Uterus (tissue), 4 donors: ENCODE results near the gene HAO2. TPM values are rescaled to one million over a fixed set of nuclear protein-coding genes. Genes with fewer than 3 reads are reported as not detected.

Experiments used
- DNase-seq, 2 donors: peaks; one replicate each; pipeline ENCODE4 v3.0.0-alpha.2; 2019 to 2020
- H3K27ac ChIP-seq, 2 donors: fragments of 200-600 bp; sonication (generic); 1 replicate in 1 of 2; 2 replicates in 1 of 2; pipeline ENCODE4 v1.5.1; 2016 to 2018
- H3K27me3 ChIP-seq, 2 donors: fragments of 200-600 bp; sonication (generic); one replicate each; pipeline ENCODE4 v1.5.1; 2018 to 2019; ENCODE audit warnings: control low read depth in 1 of 2
- H3K36me3 ChIP-seq, 2 donors: fragments of 200-600 bp; sonication (generic); one replicate each; pipeline ENCODE4 v1.5.1; 2019; ENCODE audit warnings: control low read depth in 1 of 2
- H3K4me1 ChIP-seq, 2 donors: fragments of 200-600 bp; sonication (generic); one replicate each; pipeline ENCODE4 v1.5.1; 2018 to 2019; ENCODE audit warnings: control low read depth in 1 of 2
- H3K4me3 ChIP-seq, 2 donors: fragments of 200-600 bp; sonication (generic); 1 replicate in 1 of 2; 2 replicates in 1 of 2; pipeline ENCODE4 v1.5.1; 2018 to 2019; ENCODE audit warnings: mild to moderate bottlenecking in 1 of 2
- H3K9me3 ChIP-seq, 2 donors: fragments of 200-600 bp; sonication (generic); one replicate each; pipeline ENCODE4 v1.5.1; 2019; ENCODE audit warnings: control low read depth in 1 of 2
- CTCF ChIP-seq, 4 experiments: fragments of 200-600 bp in 2 of 4; fragments of 450-650 bp in 2 of 4; sonication (generic) in 2 of 4; IDR thresholded peaks; one replicate each; pipeline ENCODE4 v1.5.1; 2016 to 2019; ENCODE audit warnings: antibody characterized with exemption in 4 of 4, mild to moderate bottlenecking in 2 of 4, moderate library complexity in 1 of 4
- POLR2A ChIP-seq, 2 donors: fragments of 450-650 bp; IDR thresholded peaks; one replicate each; pipeline ENCODE4 v1.6.1; 2016; ENCODE audit warnings: antibody characterized with exemption in 2 of 2, mild to moderate bottlenecking in 1 of 2, moderate library complexity in 1 of 2
- intact Hi-C: fragments of 100-400 bp; cut with DNase I; formaldehyde crosslinking; loops from one replicate; pipeline ENCODE4 v1.15.1; 2023; ENCODE audit warnings: low total_unique reads
- small RNA-seq: library from RNA; depleted of rRNA; stranded (forward); fragments of <200 nt; gene quantifications from one replicate; pipeline ENCODE3, GENCODE V24; 2016
- total RNA-seq, 4 donors: library from RNA; depleted of rRNA in 3 of 4; stranded (reverse); fragments of >200 nt in 3 of 4; gene quantifications; one replicate each; pipeline versions ENCODE4 v1.1.0 to v1.2.4, GENCODE V29; 2014 to 2023
- donor health status: DM: yes; HTN: yes; CAD: no.

The HAO2 gene
- total RNA-seq, 4 donors from 2014 or later: 0.90 to 1.4 TPM; not detected in 2

GRCh38 chr1:119438761-119439160 lies 70.2 kb downstream of the HAO2 start:
- TF ChIP-seq CTCF (IDR thresholded peaks at IDR 0.05) (no peak), POLR2A (IDR thresholded peaks at IDR 0.05) (no peak)
- Histone ChIP-seq H3K27me3 (no peaks in the 10 kb centered on the region), H3K4me1 (no peaks in the 10 kb centered on the region), H3K9me3 (no peaks in the 10 kb centered on the region), H3K27ac (no peak overlapping the region), H3K36me3 (no peaks in the 10 kb centered on the region), H3K4me3 (no peak overlapping the region)
- intact Hi-C loops: no loop called here
- DNase-seq: no peak

- H3K4me3 ChIP-seq: no peak overlapping the region
- intact Hi-C loops: no loop called here
- H3K27ac ChIP-seq: no peak overlapping the region
- no peaks in the 10 kb centered on the region for H3K27me3 ChIP-seq
- DNase-seq: no peak
- no peaks in the 10 kb centered on the region for H3K36me3 ChIP-seq
- no peaks in the 10 kb centered on the region for H3K4me1 ChIP-seq
- H3K9me3 ChIP-seq: no peaks in the 10 kb centered on the region
- TF ChIP-seq POLR2A (IDR thresholded peaks at IDR 0.05) (no peak), CTCF (IDR thresholded peaks at IDR 0.05) (no peak)
These were observed 72.2 kb downstream of the HAO2 start for GRCh38 chr1:119440721-119441307.

- H3K27ac ChIP-seq: no peak overlapping the region
- intact Hi-C loops: no loop called here
- DNase-seq: no peak
- no peaks in the 10 kb centered on the region for H3K4me1 ChIP-seq
- H3K4me3 ChIP-seq: no peak overlapping the region
- no peaks in the 10 kb centered on the region for H3K36me3 ChIP-seq
- TF ChIP-seq CTCF (IDR thresholded peaks at IDR 0.05) (no peak), POLR2A (IDR thresholded peaks at IDR 0.05) (no peak)
- H3K27me3 ChIP-seq: no peaks in the 10 kb centered on the region
- no peaks in the 10 kb centered on the region for H3K9me3 ChIP-seq
These were observed 74.2 kb downstream of the HAO2 start for GRCh38 chr1:119442756-119443155.

Small RNA genes lying within 50 kb of the gene (small RNA-seq; reads per million reads assigned to genes)
- not detected for gene RNU1-75P

Other genes with a start within 250 kb of the HAO2 start
- gene WARS2, start 228.1 kb upstream of the HAO2 start, total RNA-seq: 10 to 100 TPM; 13.5 to 22.6 (median 18.5) TPM
- gene HSD3B2, start 46.4 kb downstream of the HAO2 start, total RNA-seq: under 1 TPM in 1 of 4 donors, not detected in 3; 0.49 TPM
- not detected for gene HSD3B1, start 138.4 kb downstream of the HAO2 start, total RNA-seq